Measurements from ENCODE around the gene SUN1.

SUN1 gene

GRCh38 chr7:873367-874002 is 41.2 kb downstream of the SUN1 start:
- no peak overlapping the region for H3K4me3 ChIP-seq (ENCODE audit: low read depth, low read length)
- CTCF ChIA-PET, result interaction anchor here (0.6 to 6.6 kb wide), 27 partner anchors 8 to 560 kb away, joined by 3 to 171 read pairs (median 5); partner anchors contain the start of gene SUN1
- TF ChIP-seq, protein P1, sequence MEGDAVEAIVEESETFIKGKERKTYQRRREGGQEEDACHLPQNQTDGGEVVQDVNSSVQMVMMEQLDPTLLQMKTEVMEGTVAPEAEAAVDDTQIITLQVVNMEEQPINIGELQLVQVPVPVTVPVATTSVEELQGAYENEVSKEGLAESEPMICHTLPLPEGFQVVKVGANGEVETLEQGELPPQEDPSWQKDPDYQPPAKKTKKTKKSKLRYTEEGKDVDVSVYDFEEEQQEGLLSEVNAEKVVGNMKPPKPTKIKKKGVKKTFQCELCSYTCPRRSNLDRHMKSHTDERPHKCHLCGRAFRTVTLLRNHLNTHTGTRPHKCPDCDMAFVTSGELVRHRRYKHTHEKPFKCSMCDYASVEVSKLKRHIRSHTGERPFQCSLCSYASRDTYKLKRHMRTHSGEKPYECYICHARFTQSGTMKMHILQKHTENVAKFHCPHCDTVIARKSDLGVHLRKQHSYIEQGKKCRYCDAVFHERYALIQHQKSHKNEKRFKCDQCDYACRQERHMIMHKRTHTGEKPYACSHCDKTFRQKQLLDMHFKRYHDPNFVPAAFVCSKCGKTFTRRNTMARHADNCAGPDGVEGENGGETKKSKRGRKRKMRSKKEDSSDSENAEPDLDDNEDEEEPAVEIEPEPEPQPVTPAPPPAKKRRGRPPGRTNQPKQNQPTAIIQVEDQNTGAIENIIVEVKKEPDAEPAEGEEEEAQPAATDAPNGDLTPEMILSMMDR (IDR thresholded peaks at IDR 0.05; ENCODE audit: insufficient read depth, low read length, missing control alignments), result peak; percentile 93
- POLR2A ChIA-PET, result no interaction called here
- no peak for DNase-seq (ENCODE audit: low read depth, low spot score)

DNA sequence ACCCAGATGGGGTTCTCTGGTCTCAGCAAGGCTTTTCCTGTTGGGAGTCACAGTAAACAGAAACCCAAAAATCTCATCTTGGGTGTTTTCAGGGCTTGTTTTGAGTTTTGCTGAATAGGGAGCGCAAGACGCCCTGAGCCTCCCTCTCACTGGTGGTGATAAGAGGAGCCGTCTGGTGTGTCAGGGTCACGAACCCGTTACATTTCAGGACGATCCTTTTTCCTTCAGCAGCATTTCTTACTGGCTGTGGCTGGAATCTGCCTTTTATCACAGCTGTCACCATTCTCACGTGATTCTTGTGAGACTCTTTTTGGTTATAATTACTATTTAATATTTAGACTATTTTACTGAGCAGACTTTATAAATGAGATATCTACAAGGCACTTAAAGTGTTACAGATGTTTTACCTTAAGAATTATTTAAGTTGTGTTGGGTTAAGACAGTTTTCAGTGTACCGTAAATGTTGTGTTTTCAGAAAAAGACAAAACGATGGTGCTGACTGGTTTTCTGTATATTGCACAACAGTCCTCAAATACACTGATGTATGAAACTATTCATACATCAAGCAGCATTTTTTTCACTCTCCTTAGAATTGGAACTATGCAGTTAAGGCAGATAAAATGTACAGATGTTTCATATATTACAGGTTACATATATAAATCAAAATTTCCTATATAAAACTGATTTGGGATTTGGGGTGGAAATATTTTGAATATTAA is 41.9 kb downstream of the SUN1 start:
- TF ChIP-seq, protein P1 (IDR thresholded peaks at IDR 0.05; ENCODE audit: insufficient read depth, low read length, missing control alignments), result no peak
- CTCF ChIA-PET, result interaction anchor here (0.6 to 6.6 kb wide), 23 partner anchors 7 to 555 kb away, joined by 3 to 171 read pairs (median 6); partner anchors contain the start of gene SUN1
- no peak for DNase-seq (ENCODE audit: low read depth, low spot score)
- POLR2A ChIA-PET, result no interaction called here
- no peak overlapping the region for H3K4me3 ChIP-seq (ENCODE audit: low read depth, low read length)

DNA sequence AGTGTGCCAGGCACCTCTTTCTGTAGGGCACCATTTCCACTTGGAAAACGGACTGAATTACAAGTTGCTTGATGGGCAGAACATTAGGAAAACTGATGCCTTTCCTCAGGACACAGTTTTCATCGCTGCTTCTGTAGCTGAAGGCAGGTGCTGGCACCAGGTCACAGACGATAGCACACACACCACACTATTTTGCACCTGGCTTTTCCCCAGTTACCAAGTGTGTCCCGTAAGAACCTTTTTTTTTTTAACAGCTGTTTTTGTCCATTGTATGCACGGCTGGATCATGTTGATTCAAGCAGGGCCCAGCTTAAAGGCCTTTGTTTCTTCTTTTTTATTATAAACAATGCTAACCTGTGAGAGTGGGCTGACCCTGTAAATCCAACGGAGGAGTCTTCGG is 42.8 kb downstream of the SUN1 start:
- TF ChIP-seq, protein P1 (IDR thresholded peaks at IDR 0.05; ENCODE audit: insufficient read depth, low read length, missing control alignments), result no peak
- H3K4me3 ChIP-seq (ENCODE audit: low read depth, low read length), result no peak overlapping the region
- POLR2A ChIA-PET, result no interaction called here
- CTCF ChIA-PET, result interaction anchor here (0.9 to 6.6 kb wide), 5 partner anchors 10 to 567 kb away, joined by 3 to 171 read pairs (median 3); no protein-coding TSS in a partner anchor
- no peak for DNase-seq (ENCODE audit: low read depth, low spot score)

GRCh38 chr7:875476-876076 is 43.3 kb downstream of the SUN1 start:
- TF ChIP-seq, protein P1 (IDR thresholded peaks at IDR 0.05; ENCODE audit: insufficient read depth, low read length, missing control alignments), result no peak
- DNase-seq (ENCODE audit: low read depth, low spot score), result no peak
- ChIA-PET POLR2A (interaction anchor here (1.0 kb wide), 1 partner anchor 11 kb away, joined by 3 read pairs; no protein-coding TSS in a partner anchor), CTCF (interaction anchor here (0.9 to 6.6 kb wide), 6 partner anchors 10 to 568 kb away, joined by 3 to 171 read pairs (median 3); no protein-coding TSS in a partner anchor)
- H3K4me3 ChIP-seq (ENCODE audit: low read depth, low read length), result peak overlapping the region; percentile 47

- peak; percentile 62 for DNase-seq (ENCODE audit: low read depth, low spot score)
- ChIA-PET POLR2A (interaction anchor here (1.0 kb wide), 1 partner anchor 11 kb away, joined by 3 read pairs; no protein-coding TSS in a partner anchor), CTCF (interaction anchor here (1.0 to 6.6 kb wide), 5 partner anchors 11 to 569 kb away, joined by 3 to 171 read pairs (median 3); no protein-coding TSS in a partner anchor)
- peak within 1 kb of the TSS; percentile 91 for H3K4me3 ChIP-seq (ENCODE audit: low read depth, low read length)
- TF ChIP-seq, protein P1 (IDR thresholded peaks at IDR 0.05; ENCODE audit: insufficient read depth, low read length, missing control alignments), result peak; percentile 25
These were observed 44.0 kb downstream of the SUN1 start, which contains the start of gene GET4 for GRCh38 chr7:876077-876971. TSS of gene GET4 (plus strand) at chr7:876554. CDS start at chr7:876646, 92 bp downstream.

Measured in AG04449 (cell line).